Heart left ventricle (tissue), 16 donors: ENCODE measurements around the gene RND3. TPM values are rescaled to one million over a fixed set of nuclear protein-coding genes. Genes with fewer than 3 reads are reported as not detected.

ENCODE experiments used
- ATAC-seq, 4 donors: fragments of 200-7000 bp; cut with Tn5 transposase; one replicate each; pipeline ENCODE4 v1.9.1; 2020 to 2022; ENCODE audit warnings: moderate library complexity in 4 of 4, mild to moderate bottlenecking in 3 of 4, moderate number of reproducible peaks in 1 of 4
- DNase-seq, 5 donors: peaks; one replicate each; pipeline ENCODE4 v3.0.0-alpha.2; 2020
- H3K27ac ChIP-seq, 12 donors: fragments of 200-600 bp; sonication (generic) in 4 of 12; one replicate each; pipeline versions ENCODE4 v1.5.0 to v1.8.0; 2016 to 2022; ENCODE audit warnings: mild to moderate bottlenecking in 2 of 12
- H3K27me3 ChIP-seq, 9 donors: fragments of 200-600 bp; sonication (generic) in 2 of 9; one replicate each; pipeline versions ENCODE4 v1.5.1 to v1.8.0; 2016 to 2022; ENCODE audit warnings: mild to moderate bottlenecking in 3 of 9
- H3K36me3 ChIP-seq, 9 donors: fragments of 200-600 bp; sonication (generic) in 2 of 9; one replicate each; pipeline versions ENCODE4 v1.5.0 to v1.8.0; 2018 to 2022; ENCODE audit warnings: mild to moderate bottlenecking in 2 of 9
- H3K4me1 ChIP-seq, 12 donors: fragments of 200-600 bp; sonication (generic) in 4 of 12; one replicate each; pipeline versions ENCODE4 v1.5.0 to v1.8.0; 2016 to 2022; ENCODE audit warnings: mild to moderate bottlenecking in 3 of 12
- H3K4me3 ChIP-seq, 12 donors: fragments of 200-600 bp; sonication (generic) in 4 of 12; one replicate each; pipeline versions ENCODE4 v1.5.0 to v1.8.0; 2017 to 2022; ENCODE audit warnings: mild to moderate bottlenecking in 9 of 12, moderate library complexity in 4 of 12
- H3K9me3 ChIP-seq, 12 donors: fragments of 200-600 bp; sonication (generic) in 4 of 12; one replicate each; pipeline versions ENCODE4 v1.5.0 to v1.8.0; 2016 to 2022; ENCODE audit warnings: mild to moderate bottlenecking in 1 of 12
- CTCF ChIP-seq, 12 donors: fragments of 200-600 bp; sonication (generic) in 4 of 12; IDR thresholded peaks; one replicate each; pipeline versions ENCODE4 v1.5.0 to v1.8.0; 2018 to 2022; ENCODE audit warnings: antibody characterized with exemption in 12 of 12, mild to moderate bottlenecking in 5 of 12
- POLR2A ChIP-seq, 2 donors: fragments of 450-650 bp; IDR thresholded peaks; one replicate each; pipeline ENCODE4 v1.6.1; 2017; ENCODE audit warnings: antibody characterized with exemption in 2 of 2, mild to moderate bottlenecking in 2 of 2, moderate library complexity in 2 of 2
- WGBS, 4 donors: extraction: QIAGEN DNeasy Blood & Tissue Kit in 2 of 4; methylation state at CpG; one replicate each; pipeline versions ENCODE4 v1.1.5 to v1.1.7; 2013 to 2018; 5-methylcytosine and 5-hydroxymethylcytosine counted together
- intact Hi-C, 10 donors: fragments of 100-400 bp; cut with DNase I; formaldehyde crosslinking; loops; one replicate each; pipeline versions ENCODE4 v1.11.1 to v1.14.2; 2022
- polyA plus RNA-seq, 2 donors: library from polyadenylated mRNA; stranded (reverse); fragments of 200-250 nt; gene quantifications; one replicate each; pipeline ENCODE4 v1.2.3, GENCODE V29; 2013
- total RNA-seq, 9 donors: library from RNA; depleted of rRNA in 2 of 9; stranded (reverse); fragments of >200 nt in 2 of 9; fragmentation: NEBNext Ultra II Directional in 3 of 9; extraction: Animal tissue kit (Norgen Biotek cat#: 25700) in 3 of 9; gene quantifications; one replicate each; pipeline versions ENCODE4 v1.1.0 to v1.2.4, GENCODE V29; 2016 to 2023
- donor health status: ischemic (EF 13 %, LVEDD 7.1; RV severe dilation, severe dysfunction).
- donor health status: healthy with polysubstance abuse.
- donor health status: DM: no; HTN: yes; CAD: no.
- donor health status: DM: no; HTN: no; CAD: no.
- donor health status: ischemic (EF 25% LVEDD 6.9; RV normal size, moderate dysfunction).
- donor health status: ischemic (EF 25% LVEDD 5.7; RV mildly dilated, moderate dysfunction).
- donor health status: healthy.
- donor health status: DM: yes; HTN: yes; CAD: no.
- donor health status: ischemic (EF 35%, LVEDD 5.7; RV mildly dilated, moderate dysfunction).
- donor health status: nonischemic (EF 11% LVEDD 7.7; RV severe dilation, severe dysfunction).
- donor health status: DM: yes; HTN: yes; CAD: no.
- donor health status: PGD.
- donor health status: ischemic (EF 29% LVEDD 5.4; RV normal size, mild dysfunction).
- donor health status: nonischemic (EF 23%, LVEDD 6.1; RV moderate dilation, normal function).

The RND3 gene
- total and polyA plus RNA-seq, 11 donors: 16.8 to 40.1 (median 30.2) TPM

- ATAC-seq: no peak
- TF ChIP-seq POLR2A (IDR thresholded peaks at IDR 0.05): no peak
- TF ChIP-seq CTCF (IDR thresholded peaks at IDR 0.05): no peak
- intact Hi-C loops: no loop called here
- Histone ChIP-seq H3K4me3 (no peak overlapping the region), H3K36me3 (no peaks in the 10 kb centered on the region), H3K9me3 (no peaks in the 10 kb centered on the region), H3K4me1 (peaks cover 0 to 11% (median 0%) of the 10 kb centered on the region in 12 donors), H3K27me3 (no peaks in the 10 kb centered on the region), H3K27ac (no peak overlapping the region)
- DNase-seq: no peak
- WGBS, 4 donors: 57 to 75% (median 66%) methylated on average over 1 of the region's 1 CpG
Measured at GRCh38 chr2:150507071-150507470, 19.6 kb upstream of the RND3 start.

- TF ChIP-seq POLR2A (IDR thresholded peaks at IDR 0.05) (no peak), CTCF (IDR thresholded peaks at IDR 0.05) (no peak)
- no peak for ATAC-seq
- no peaks in the 10 kb centered on the region for H3K9me3 ChIP-seq
- H3K36me3 ChIP-seq: no peaks in the 10 kb centered on the region
- intact Hi-C loops: no loop called here
- H3K4me3 ChIP-seq: no peak overlapping the region
- DNase-seq: no peak
- H3K27me3 ChIP-seq: no peaks in the 10 kb centered on the region
- H3K27ac ChIP-seq: no peak overlapping the region
- peaks cover 0 to 11% (median 0%) of the 10 kb centered on the region in 12 donors for H3K4me1 ChIP-seq
Measured at GRCh38 chr2:150505178-150505577, 17.7 kb upstream of the RND3 start.

DNA sequence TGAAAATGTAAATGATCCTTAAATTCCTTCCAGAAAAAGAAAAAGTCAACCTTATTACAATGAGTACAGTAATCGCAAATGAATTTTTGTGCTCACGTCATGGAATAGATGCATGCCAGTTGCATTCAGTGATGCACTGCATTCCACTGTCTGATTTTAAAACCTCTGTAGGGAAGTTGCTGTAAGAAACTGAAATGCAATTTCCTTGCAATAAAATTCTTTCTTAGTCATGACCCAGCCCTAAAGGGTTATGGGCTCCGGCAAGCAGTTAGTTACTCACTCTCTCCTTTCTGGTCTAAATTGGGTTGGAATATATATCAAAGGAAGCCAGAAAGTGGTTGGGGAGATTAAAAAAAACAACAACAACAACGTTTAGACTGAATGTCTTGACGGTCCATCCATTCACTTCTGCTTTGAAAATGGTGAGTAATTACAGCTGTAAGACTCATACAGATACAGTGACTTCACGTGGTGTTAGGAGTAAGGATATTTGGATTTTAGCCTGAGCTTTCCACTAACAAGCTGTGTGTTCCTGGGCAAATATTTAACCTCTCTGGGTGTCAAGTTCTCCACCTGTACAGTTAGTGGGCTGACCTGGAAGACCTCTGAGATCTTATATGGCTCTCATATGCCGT, 8.6 kb upstream of the RND3 start:
- DNase-seq (no peak), ATAC-seq (no peak)
- Histone ChIP-seq H3K4me1 (peaks cover 0 to 6% (median 0%) of the 10 kb centered on the region in 12 donors), H3K4me3 (no peak overlapping the region), H3K9me3 (no peaks in the 10 kb centered on the region), H3K27ac (no peak overlapping the region), H3K36me3 (no peaks in the 10 kb centered on the region), H3K27me3 (no peaks in the 10 kb centered on the region)
- 56 to 63% (median 58%) methylated on average over 7 of the region's 7 CpGs for WGBS, 4 donors
- TF ChIP-seq CTCF (IDR thresholded peaks at IDR 0.05): no peak
- TF ChIP-seq POLR2A (IDR thresholded peaks at IDR 0.05): no peak
- intact Hi-C loops: loop anchor here in 1 of 10 donors (10.0 kb wide), 1 partner anchor 559 kb away; no protein-coding TSS in a partner anchor

- intact Hi-C loops: loop anchor here in 1 of 10 donors (10.0 kb wide), 1 partner anchor 560 kb away; no protein-coding TSS in a partner anchor
Measured at GRCh38 chr2:150495001-150495400, 7.5 kb upstream of the RND3 start.

More at GRCh38 chr2:150495001-150495400, 7.5 kb upstream of the RND3 start:
- H3K27me3 ChIP-seq: no peaks in the 10 kb centered on the region
- no peak overlapping the region for H3K4me3 ChIP-seq
- DNase-seq (no peak), ATAC-seq (no peak)
- H3K36me3 ChIP-seq: no peaks in the 10 kb centered on the region
- H3K4me1 ChIP-seq: peaks cover 0 to 6% (median 0%) of the 10 kb centered on the region in 12 donors
- 80 to 92% (median 83%) methylated on average over 2 of the region's 2 CpGs for WGBS, 4 donors
- no peaks in the 10 kb centered on the region for H3K9me3 ChIP-seq
- no peak overlapping the region for H3K27ac ChIP-seq
- TF ChIP-seq CTCF (IDR thresholded peaks at IDR 0.05): no peak
- no peak for TF ChIP-seq POLR2A (IDR thresholded peaks at IDR 0.05)
